Bronchial epithelial cell (primary cell): ENCODE data around the gene AGAP2. TPM values are rescaled to one million over a fixed set of nuclear protein-coding genes. Genes with fewer than 3 reads are reported as not detected.
A peak's percentile ranks its signal among the peaks of the same experiment; 100 is the strongest.

Experiments used
- DNase-seq: peaks from one replicate; pipeline ENCODE4 v3.0.0-alpha.2; 2010; ENCODE audit warnings: low read depth
- FAIRE-seq: peaks from 2 replicates; lab custom pipeline; 2011; peaks lifted over from hg19 to GRCh38; lab: Jason Lieb, UNC
- H3K27me3 ChIP-seq: 2 replicates; pipeline ENCODE4 v1.5.1; 2011; ENCODE audit warnings: low read length; ENCODE audit not compliant: control insufficient read depth, insufficient read depth
- H3K36me3 ChIP-seq: 2 replicates; pipeline ENCODE4 v1.5.1; 2011; ENCODE audit warnings: low read length; ENCODE audit not compliant: control insufficient read depth, insufficient read depth
- H3K4me3 ChIP-seq: 2 replicates; pipeline ENCODE4 v1.5.1; 2011; ENCODE audit warnings: mild to moderate bottlenecking, low read depth, low read length, control low read depth
- CTCF ChIP-seq: IDR thresholded peaks from 2 replicates; pipeline ENCODE4 v1.5.1; 2011; ENCODE audit warnings: mild to moderate bottlenecking, moderate library complexity, low read length, control low read depth, inconsistent platforms; ENCODE audit not compliant: insufficient read depth, severe bottlenecking
- total RNA-seq: library from RNA; depleted of rRNA; stranded (reverse); fragments of >200 nt; gene quantifications from 2 replicates; pipeline ENCODE4 v1.2.1, GENCODE V29; 2014

Gene AGAP2
- total RNA-seq, 1 donor from 2014 or later, result under 0.01 TPM

DNA sequence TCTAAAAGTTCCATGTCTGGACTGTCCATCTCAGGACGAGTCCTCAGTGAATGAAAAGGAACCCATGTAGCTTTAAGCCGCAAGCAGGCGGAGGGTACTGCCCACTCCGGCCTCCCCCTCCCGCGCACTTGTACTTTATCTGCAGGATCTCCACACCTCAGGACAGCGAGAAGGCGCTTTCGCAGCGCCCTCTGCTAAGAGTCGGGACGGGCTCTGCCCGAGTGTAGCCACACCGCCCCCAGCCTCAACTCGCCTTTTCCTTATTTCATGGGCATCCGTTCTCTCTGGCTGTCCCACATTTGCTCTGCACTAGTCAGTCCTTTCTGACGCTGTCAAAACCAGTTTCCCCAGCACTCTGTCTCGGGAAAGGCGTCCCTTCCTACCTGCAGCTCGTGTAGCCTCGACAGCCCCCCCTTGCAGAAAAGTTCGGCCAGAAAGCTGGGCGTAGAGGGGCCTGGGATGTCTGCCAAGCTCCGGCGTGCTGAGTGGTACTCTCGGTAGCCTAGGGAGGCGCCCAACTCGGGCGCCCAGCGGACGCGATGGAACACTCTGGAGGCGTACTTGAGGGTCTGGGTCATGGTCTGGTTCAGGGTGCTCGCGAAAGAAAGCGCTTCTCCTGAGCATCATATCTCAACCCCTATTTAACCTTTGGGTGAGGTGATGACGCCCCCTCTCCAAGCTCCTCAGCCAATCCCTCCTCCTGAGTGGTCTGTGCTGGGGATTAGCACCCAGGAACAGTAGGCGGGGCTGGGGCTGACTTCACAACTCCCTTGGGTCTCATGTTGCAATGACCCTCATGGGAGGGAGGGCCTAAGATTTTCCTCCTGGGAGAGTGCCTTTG lies 28.1 kb upstream of the AGAP2 start, which contains the start of gene CYP27B1:
Gene CYP27B1 (minus strand): TSS at position 615 of the 841 bp plus-strand sequence. CDS start 37 bp downstream, at position 578.
- peaks cover 3% of the 10 kb centered on the region for H3K36me3 ChIP-seq
- H3K4me3 ChIP-seq, result peak within 1 kb of the TSS; percentile 52
- no peak for TF ChIP-seq CTCF
- DNase-seq, result peak; percentile 75
- H3K27me3 ChIP-seq, result no peaks in the 10 kb centered on the region
- FAIRE-seq, result no peak

DNA sequence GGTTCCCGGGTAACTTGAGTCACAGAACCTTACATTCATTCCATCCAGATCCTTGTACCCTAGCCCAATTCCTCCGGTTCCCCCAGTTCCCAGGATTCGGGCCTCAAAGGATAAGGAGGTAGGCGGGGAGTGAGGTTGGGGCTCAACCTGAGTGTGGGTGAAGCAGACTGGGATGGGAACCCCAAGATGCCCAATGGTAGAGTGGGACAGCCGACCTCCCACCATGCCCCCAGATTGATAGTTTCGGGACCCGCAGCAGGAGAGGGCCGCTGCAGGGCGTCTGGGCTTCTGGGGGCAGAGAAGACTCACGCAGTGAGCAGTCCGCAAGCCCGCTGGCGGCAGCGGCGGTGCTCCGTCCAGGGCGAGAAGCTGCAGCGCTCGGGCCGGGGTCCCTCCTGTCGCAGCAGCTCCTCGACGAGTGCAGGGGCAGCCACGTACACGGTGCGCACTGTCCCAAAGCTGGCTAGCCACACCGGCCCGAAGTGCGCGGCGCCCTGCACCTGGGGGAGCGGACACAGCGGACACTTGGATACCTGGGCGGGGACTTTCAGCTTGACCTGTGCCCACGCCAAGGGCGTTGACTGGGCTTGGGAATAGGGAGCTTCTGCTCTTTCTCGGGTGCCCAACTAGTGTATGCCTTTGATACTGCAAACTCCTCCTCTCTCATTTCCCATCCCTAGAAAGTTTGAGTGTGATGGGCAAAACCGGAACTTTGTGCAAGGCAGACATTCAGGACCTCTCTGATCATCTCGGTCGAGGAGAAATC lies 27.3 kb upstream of the AGAP2 start:
- Histone ChIP-seq H3K27me3 (no peaks in the 10 kb centered on the region), H3K4me3 (peak overlapping the region; percentile 52), H3K36me3 (peaks cover 3% of the 10 kb centered on the region)
- TF ChIP-seq CTCF, result no peak
- DNase-seq (peak; percentile 31), FAIRE-seq (no peak)

GRCh38 chr12:57765003-57765697 lies 26.6 kb upstream of the AGAP2 start:
- no peak for FAIRE-seq
- no peaks in the 10 kb centered on the region for H3K36me3 ChIP-seq
- H3K4me3 ChIP-seq, result peak overlapping the region; percentile 52
- H3K27me3 ChIP-seq, result no peaks in the 10 kb centered on the region
- peak; percentile 62 for TF ChIP-seq CTCF
- peak; percentile 83 for DNase-seq

DNA sequence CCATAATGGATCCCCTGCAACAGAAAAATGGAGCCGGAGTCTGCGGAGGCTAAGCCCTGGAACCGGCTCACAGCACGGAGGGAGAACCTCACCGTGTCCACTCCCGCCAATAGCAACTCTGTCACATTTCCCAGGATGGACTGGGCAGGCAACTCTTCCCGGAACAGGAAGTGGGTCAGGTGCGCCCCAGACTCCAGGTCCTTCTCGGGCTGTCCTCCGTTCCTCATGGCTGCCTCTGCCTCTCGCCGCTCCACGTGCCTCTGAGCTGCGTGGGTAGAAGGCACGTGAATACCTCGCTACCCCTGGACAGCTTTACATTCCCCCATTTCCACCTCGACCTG lies 26.1 kb upstream of the AGAP2 start:
- H3K36me3 ChIP-seq, result no peaks in the 10 kb centered on the region
- TF ChIP-seq CTCF, result no peak
- no peaks in the 10 kb centered on the region for H3K27me3 ChIP-seq
- H3K4me3 ChIP-seq, result peak overlapping the region; percentile 52
- no peak for FAIRE-seq
- DNase-seq, result no peak

- no peak for FAIRE-seq
- no peak overlapping the region for H3K4me3 ChIP-seq
- no peaks in the 10 kb centered on the region for H3K27me3 ChIP-seq
These were observed 25.5 kb upstream of the AGAP2 start for GRCh38 chr12:57763881-57764661.

More at GRCh38 chr12:57763881-57764661, 25.5 kb upstream of the AGAP2 start:
- DNase-seq, result no peak
- H3K36me3 ChIP-seq, result no peaks in the 10 kb centered on the region
- no peak for TF ChIP-seq CTCF
